HG03460 (cell line): ENCODE results near the gene USH1G.
"Not testable (repeated sequence)": the region's sequence is repeated elsewhere in the genome, so short reads cannot be mapped to it uniquely, and the experiment has no call there.

ENCODE experiments used
- ATAC-seq: cut with Tn5 transposase; IDR thresholded peaks from one replicate; pipeline ENCODE4 v1.9.1; 2021; ENCODE audit not compliant: unreplicated experiment

USH1G gene

DNA sequence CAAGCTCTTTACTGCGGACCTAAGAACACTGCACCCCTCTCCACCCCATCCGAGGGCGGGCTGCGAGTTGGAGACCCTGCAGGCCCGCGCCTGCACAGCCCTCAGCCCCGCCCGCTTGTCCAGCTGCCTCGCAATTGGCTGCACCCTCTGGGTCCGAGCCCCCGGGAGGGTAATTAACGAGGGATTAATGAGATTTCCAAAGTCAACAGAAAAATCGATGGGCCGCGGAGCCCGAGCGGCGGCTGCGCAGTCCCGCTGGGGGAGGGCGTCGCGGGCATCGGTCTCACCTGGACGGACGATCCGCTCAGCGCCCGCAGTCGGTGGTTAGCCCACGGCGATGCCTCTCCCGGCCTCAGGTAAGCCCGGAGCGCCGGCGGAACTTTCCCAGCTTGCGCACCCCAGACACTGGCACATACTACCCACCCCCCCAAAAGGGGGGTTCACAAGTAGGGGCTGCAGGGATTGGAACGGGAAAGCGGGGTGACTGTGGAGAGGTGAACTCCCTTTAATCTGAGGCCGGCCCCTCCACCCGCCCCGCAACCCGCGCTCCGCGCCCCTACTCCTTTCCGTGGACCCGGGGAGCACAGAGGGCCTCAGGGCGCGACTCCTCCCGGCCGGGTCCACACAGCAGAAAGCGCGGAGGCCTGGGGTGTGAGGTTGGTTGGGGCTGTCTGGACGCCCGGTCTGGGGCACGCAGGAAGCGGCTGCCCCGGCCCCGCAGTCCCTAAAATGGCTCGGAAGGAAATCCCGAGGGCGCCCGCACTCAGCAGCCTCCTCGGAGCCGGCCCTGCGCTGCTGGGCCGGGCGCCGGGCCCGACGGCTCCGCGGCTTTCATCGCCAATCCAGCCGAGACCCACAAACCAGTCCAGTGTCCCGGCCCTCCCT is 12.8 kb upstream of the USH1G start, which contains the start of gene OTOP3:
Gene OTOP3 (plus strand): TSS at position 314 of the 885 bp plus-strand sequence. CDS start 24 bp downstream, at position 338.
- no peak for ATAC-seq

- ATAC-seq, result no peak
Measured at GRCh38 chr17:74935048-74935447, 12.0 kb upstream of the USH1G start.

DNA sequence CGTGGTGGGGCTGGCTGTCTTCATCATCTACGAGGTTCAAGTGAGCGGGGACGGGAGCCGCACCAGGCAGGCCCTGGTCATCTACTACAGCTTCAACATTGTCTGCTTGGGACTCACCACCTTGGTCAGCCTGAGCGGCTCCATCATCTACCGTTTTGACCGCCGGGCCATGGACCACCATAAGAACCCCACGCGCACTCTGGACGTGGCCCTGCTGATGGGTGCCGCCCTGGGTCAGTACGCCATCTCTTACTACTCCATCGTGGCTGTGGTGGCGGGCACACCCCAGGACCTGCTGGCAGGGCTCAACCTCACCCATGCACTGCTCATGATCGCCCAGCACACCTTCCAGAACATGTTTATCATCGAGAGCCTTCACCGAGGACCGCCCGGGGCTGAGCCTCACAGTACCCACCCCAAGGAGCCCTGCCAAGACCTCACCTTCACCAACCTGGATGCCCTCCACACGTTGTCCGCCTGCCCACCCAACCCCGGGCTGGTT is 7.5 kb upstream of the USH1G start:
- no peak for ATAC-seq

GRCh38 chr17:74928786-74929185 is 5.7 kb upstream of the USH1G start:
- ATAC-seq, result no peak

- ATAC-seq, result no peak
Measured at GRCh38 chr17:74925242-74925641, 2.2 kb upstream of the USH1G start.

DNA sequence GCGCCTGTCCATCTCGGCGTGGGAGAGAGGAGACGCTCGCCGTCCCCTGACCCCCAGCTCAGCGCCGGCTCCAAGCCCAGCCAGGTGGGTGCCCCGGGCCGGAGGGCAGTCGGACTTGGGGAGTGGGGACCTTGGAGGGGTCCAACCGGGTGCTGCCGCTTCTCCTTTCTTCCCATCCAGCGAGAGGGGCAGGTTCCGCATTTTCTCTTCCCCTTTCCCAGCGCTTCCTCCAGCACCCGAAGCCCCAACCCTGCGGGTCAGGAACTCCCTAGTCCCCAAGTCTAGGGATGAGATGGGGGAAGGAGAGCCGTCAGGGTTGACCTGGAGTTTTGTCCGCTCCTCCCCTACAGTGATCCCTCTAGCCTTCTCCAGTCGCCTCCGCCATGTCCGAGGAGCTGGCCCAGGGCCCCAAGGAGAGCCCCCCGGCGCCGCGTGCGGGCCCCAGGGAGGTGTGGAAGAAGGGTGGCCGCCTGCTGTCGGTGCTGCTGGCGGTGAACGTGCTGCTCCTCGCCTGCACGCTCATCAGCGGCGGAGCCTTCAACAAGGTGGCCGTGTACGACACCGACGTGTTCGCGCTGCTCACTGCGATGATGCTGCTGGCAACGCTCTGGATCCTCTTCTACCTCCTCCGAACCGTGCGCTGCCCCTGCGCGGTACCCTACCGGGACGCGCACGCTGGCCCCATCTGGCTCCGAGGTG is 1.3 kb upstream of the USH1G start, which contains the start of gene OTOP2:
Gene OTOP2 (plus strand): TSS at position 24 of the 699 bp plus-strand sequence. CDS start 360 bp downstream, at position 384.
- ATAC-seq, result no peak

GRCh38 chr17:74923538-74924249 is 639 bp upstream of the USH1G start:
- no peak for ATAC-seq

- ATAC-seq, result no peak
Measured at GRCh38 chr17:74922172-74922571, 883 bp downstream of the USH1G start.

GRCh38 chr17:74921769-74922168 is 1.3 kb downstream of the USH1G start:
- no peak for ATAC-seq

- no peak for ATAC-seq
Measured at GRCh38 chr17:74921026-74921681, 1.9 kb downstream of the USH1G start.

DNA sequence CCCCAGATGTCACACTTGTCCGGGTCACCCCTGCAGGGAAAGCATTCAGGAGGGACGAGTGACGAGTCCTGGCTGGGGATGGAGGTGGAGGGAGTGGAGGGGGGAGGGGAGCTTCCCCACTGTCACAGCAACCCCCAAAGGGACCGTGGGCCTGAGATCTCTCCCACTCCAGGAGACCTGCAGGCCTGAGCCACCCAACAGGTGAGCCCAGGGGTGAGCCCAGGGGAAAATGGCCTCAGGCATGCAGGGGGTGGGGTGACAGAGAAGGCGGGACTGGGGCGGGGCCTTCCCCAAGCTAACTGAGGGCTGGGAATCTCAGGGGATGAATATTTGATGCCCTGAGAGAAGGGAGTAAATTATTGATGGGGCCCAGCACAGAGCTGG is 2.4 kb downstream of the USH1G start:
- ATAC-seq, result no peak

DNA sequence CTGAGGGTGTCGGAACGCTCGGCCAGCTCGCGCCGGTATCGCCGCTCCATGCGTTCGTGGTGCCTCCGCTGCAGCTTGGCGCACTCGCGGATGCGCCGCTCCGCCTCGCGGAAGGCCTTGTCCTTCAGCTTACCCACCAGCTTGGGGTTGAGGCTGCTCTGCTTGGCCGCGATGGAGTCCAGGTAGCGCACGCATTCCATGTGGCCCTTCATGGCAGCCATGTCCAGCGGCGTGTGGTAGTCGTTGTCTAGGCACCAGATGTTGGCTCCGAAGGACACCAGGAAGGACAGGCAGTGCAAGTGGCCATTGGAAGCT is 2.8 kb downstream of the USH1G start:
- no peak for ATAC-seq

GRCh38 chr17:74919440-74920305 is 3.4 kb downstream of the USH1G start:
- ATAC-seq, result no peak

DNA sequence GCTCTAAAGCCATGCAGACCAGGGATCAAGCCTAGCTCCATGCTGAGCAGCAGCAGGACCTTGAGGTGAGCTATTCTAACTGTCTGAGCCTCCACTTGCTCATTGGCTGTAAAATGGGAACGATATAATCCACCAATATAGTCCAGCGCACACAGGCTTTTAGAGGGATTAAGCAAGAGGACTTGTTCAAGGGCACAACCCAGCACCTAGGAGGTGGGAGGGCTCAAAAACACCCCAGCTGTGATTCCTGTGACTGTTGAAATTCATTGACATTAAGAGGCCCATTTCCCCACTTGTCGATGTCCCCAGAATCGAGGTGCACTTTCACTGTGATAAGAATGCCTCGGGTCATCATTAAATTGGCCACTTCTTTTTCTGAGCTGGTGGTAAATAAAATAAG is 4.1 kb downstream of the USH1G start:
- ATAC-seq, result no peak

DNA sequence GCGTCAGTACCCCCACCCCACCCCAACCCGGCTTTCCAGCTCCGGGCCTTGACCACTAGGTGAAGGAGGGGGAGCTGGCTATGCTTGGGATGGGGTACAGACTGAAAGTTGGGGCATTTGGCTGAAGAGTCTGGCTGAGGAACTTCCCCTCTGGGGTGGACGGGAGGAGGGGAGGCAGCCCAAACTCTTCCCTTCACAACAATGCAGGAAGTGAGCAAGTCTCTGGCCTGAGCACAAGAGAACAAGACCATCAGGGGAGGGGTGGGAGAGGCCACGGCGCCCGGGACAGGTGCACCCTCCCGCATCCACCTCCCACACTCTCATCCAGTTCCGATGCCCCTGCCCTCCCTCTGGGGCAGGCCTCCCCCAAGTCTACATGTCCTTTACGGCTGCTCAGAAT is 5.6 kb downstream of the USH1G start:
- no peak for ATAC-seq

GRCh38 chr17:74916851-74917199 is 6.2 kb downstream of the USH1G start:
- no peak for ATAC-seq

DNA sequence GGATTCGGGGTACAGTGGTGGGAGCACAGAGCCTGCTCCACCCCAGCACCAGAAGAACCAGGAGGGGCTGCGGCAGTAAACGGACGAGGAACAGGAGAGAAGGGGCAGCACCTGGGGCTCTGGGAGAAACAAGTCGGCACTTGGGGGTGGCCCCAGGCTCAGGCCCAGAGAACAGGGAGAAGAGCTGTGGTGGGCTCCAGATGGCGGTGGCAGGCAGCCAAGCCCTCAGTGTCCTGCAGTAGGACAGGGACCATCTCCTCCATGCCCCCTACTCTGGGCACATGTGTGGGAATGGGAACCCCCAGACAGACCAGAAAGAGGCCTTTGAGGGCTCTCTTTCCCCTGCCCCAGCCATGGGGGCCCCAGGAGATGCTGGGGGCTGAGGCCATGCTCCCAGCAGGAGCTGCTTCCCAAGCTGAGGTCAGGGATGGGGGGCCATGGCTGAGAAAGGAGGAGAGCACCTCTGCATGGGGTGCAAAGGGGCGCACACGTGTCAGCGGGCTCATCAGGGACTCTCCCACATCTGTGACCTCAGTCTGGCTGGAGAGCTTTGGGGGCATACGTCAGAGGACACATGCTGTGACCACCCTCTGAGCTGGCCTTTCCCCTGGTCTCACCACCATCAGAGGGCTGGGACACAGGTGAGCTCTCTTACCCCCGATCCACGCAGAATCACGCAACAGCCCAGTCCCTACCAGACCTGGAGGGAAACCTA is 6.8 kb downstream of the USH1G start:
- no peak for ATAC-seq

DNA sequence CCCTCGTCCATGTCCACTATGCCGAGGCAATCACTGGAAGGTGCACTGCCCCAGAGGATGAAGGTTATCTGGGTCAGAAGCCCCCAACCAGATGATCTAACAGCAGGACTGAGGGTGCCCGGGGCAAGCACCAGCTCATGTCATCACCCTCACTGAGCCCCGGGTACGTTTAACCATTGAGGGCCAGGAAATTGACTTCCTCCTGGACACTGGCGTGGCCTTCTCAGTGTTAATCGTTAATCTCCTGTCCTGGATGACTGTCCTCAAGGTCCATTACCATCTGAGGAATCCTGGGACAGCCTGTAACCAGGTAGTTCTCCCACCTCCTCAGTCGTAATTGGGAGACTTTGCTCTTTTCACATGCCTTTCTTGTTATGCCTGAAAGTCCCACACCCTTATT is 11.6 kb downstream of the USH1G start:
- ATAC-seq, result not testable (repeated sequence)

DNA sequence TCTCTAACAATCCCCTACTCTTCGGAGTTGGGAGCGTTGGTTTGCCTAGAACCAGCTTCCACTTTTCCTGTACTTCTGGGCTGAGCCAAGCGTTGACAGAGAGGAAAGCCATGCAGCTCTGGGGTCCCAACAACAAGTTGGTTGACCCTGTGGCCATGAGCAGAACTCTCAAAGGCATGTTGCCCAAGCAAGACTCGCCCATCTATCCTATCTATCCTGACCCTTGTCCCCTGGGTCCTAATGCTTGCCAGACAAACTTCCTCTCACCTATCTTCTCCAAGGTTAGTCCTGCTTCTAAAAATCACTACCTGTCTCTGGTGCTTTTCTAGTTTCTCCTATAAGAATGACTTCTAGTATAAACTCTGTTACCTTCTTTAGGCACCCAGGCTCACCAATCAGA is 14.0 kb downstream of the USH1G start:
- not testable (repeated sequence) for ATAC-seq
